ENCODE results near the gene ZNF610. TPM values are rescaled to one million over a fixed set of nuclear protein-coding genes. Genes with fewer than 3 reads are reported as not detected.
A peak's percentile ranks its signal among the peaks of the same experiment; 100 is the strongest.

The ZNF610 gene
- total RNA-seq, 4 donors from 2014 or later, result 0.68 to 6.6 (median 1.6) TPM; not detected in 1

DNA sequence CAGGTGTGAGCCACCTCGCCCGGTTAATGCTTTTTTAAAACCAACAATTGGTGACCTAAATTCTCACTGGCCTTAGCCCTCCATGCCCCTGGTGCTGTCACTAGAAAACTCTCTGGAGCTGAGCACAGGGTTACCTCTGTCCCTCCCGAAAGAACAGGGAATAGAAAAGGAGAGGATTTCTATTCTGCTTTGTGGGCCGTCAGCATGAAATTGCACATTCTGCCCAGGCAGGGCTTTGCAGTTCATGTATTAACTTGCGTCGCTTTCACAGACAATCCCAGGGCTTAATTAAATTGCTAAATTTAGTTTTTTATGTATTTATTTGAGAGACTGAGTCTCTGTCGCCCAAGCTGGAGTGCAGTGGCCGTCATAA, 39.7 kb upstream of the ZNF610 start:
- H3K4me1 ChIP-seq, result peaks cover 0 to 17% (median 10%) of the 10 kb centered on the region in 4 donors
- peaks cover 0 to 21% (median 9%) of the 10 kb centered on the region in 4 donors for H3K36me3 ChIP-seq
- in situ Hi-C loops (cut with MboI; ENCODE audit: low pct_ligation_motif_present in 1 of 4, low pct_unique_long_range_greater_than_20kb in 1 of 4, low sequenced_read_pairs in 3 of 4), result no loop called here
- intact Hi-C loops (cut with DNase I; ENCODE audit: low total_unique reads), result loop anchor here (1.0 kb wide), 1 partner anchor 27 kb away; the partner anchor contains the start of gene ZNF766
- TF ChIP-seq, protein P1, sequence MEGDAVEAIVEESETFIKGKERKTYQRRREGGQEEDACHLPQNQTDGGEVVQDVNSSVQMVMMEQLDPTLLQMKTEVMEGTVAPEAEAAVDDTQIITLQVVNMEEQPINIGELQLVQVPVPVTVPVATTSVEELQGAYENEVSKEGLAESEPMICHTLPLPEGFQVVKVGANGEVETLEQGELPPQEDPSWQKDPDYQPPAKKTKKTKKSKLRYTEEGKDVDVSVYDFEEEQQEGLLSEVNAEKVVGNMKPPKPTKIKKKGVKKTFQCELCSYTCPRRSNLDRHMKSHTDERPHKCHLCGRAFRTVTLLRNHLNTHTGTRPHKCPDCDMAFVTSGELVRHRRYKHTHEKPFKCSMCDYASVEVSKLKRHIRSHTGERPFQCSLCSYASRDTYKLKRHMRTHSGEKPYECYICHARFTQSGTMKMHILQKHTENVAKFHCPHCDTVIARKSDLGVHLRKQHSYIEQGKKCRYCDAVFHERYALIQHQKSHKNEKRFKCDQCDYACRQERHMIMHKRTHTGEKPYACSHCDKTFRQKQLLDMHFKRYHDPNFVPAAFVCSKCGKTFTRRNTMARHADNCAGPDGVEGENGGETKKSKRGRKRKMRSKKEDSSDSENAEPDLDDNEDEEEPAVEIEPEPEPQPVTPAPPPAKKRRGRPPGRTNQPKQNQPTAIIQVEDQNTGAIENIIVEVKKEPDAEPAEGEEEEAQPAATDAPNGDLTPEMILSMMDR (IDR thresholded peaks at IDR 0.05), result no peak
- TF ChIP-seq POLR2AphosphoS5 (IDR thresholded peaks at IDR 0.05) (no peak), EP300 (IDR thresholded peaks at IDR 0.05; ENCODE audit: low read depth) (no peak), POLR2A (IDR thresholded peaks at IDR 0.05) (no peak)
- DNase-seq, result no peak
- H3K9me3 ChIP-seq, result peaks cover 7 to 10% of the 10 kb centered on the region in 2 donors
- peak overlapping the region; percentile 78 to 97 (median 93) for H3K27ac ChIP-seq
- H3K4me3 ChIP-seq, result peak overlapping the region; percentile 52 to 94 (median 80)
- WGBS, 2 donors (ENCODE audit: low coverage in 1 of 2), result 0 to 21% methylated on average over 3 to 8 of the region's 8 CpGs
- no peaks in the 10 kb centered on the region for H3K27me3 ChIP-seq

DNA sequence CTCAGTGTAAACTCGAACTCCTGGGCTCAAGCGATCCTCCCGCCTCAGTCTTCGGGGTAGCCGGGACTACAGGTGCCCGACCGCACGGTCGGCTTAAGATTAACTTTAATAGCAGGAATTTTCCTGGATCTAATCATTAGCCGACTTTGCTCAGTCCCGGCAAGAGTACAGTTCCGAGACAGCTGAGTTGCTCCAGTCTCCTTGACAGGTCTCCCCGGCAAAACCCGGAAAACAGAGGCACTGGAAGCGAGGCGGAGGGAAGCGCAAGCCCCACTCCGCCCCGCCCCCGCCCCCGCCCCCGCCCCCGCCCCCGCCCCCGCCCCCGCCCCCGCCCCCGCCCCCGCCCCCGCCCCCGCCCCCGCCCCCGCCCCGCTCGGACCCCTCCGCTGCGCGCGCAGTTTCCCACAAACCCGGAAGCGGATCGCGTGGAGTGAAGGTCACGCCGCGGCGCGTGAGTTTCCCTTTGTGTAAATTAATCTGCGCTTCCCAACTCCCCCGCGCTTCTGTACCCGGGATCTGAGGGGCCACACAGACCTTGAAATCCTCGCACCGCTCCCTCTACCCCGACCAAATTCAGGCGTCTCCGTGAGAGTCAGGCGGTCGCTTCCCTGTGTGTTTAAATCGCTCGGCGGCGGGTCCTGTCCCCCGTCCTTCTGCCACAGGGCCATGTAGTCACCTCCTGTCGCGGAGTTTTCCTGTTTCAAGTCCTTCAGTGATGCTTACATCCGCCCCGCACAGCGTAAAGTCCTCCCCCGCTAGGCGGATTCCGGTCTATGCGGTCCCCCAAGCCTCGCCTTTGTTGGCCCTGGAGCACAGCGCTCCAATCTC, 39.1 kb upstream of the ZNF610 start, which contains the start of gene ZNF480:
Gene ZNF480 (plus strand): TSS at position 397 of the 828 bp plus-strand sequence. CDS start 3,244 bp downstream, outside the sequence.
- DNase-seq, result peak; percentile 89
- no peaks in the 10 kb centered on the region for H3K27me3 ChIP-seq
- peak within 1 kb of the TSS; percentile 76 to 94 (median 86) for H3K4me3 ChIP-seq
- H3K36me3 ChIP-seq, result peaks cover 0 to 27% (median 13%) of the 10 kb centered on the region in 4 donors
- intact Hi-C loops (cut with DNase I; ENCODE audit: low total_unique reads), result loop anchor here (1.0 kb wide), 1 partner anchor 28 kb away; the partner anchor contains the start of gene ZNF766
- TF ChIP-seq POLR2A (IDR thresholded peaks at IDR 0.05) (peak; percentile 75), POLR2AphosphoS5 (IDR thresholded peaks at IDR 0.05) (peak in 2 of 3 donors; percentile 87 to 89), EP300 (IDR thresholded peaks at IDR 0.05; ENCODE audit: low read depth) (no peak)
- TF ChIP-seq, protein P1 (IDR thresholded peaks at IDR 0.05), result peak in 2 of 5 experiments; percentile 8 to 36
- H3K9me3 ChIP-seq, result peaks cover 10 to 13% of the 10 kb centered on the region in 2 donors
- 0 to 1% methylated on average over 2 to 39 of the region's 75 CpGs for WGBS, 2 donors (ENCODE audit: low coverage in 1 of 2)
- H3K27ac ChIP-seq, result peak within 1 kb of the TSS; percentile 92 to 97 (median 96)
- in situ Hi-C loops (cut with MboI; ENCODE audit: low pct_ligation_motif_present in 1 of 4, low pct_unique_long_range_greater_than_20kb in 1 of 4, low sequenced_read_pairs in 3 of 4), result no loop called here
- H3K4me1 ChIP-seq, result peaks cover 0 to 17% (median 10%) of the 10 kb centered on the region in 4 donors

DNA sequence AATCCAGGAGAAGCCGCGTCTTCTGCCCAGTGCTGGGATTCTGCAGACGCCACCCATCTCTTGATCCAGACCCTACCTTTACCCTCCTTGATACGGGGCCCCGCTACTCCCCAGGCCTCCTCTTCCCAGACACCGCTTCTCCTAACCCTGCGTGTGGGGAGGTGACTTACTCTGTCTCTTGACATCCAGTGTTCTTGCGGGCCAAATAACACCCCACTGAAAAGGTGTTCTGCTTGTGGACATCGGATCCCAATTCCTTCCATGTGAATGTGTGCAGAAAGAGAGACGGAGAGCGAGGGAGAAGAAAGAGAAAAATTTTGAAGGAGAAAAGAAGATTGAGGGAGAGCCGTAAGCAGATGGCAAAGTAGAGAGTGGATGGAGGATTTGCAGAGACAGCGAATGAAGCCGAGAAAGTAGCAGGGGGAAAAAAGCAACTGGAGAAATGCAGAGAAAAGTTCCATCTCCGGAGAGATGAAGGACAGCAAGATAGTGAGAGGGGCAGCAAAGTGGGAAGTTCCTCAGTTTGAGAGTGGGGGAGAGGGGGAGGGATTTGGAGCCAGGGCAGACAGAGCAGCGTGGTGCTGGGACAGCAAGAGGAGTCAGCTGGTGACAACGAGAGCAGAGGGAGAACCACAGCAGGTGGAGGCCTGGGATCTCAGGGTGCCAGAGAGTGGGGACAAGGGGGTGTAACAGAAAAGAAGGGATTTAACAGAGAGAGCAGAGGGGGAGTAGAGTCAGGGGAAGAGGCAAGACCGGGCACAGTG, 38.3 kb upstream of the ZNF610 start:
- no peaks in the 10 kb centered on the region for H3K27me3 ChIP-seq
- H3K27ac ChIP-seq, result peak overlapping the region; percentile 92 to 97 (median 96)
- DNase-seq, result no peak
- peaks cover 10 to 19% of the 10 kb centered on the region in 2 donors for H3K9me3 ChIP-seq
- 28 to 39% methylated on average over 4 to 18 of the region's 18 CpGs for WGBS, 2 donors (ENCODE audit: low coverage in 1 of 2)
- peak overlapping the region; percentile 53 to 94 (median 86) for H3K4me3 ChIP-seq
- in situ Hi-C loops (cut with MboI; ENCODE audit: low pct_ligation_motif_present in 1 of 4, low pct_unique_long_range_greater_than_20kb in 1 of 4, low sequenced_read_pairs in 3 of 4), result no loop called here
- H3K36me3 ChIP-seq, result peaks cover 0 to 29% (median 17%) of the 10 kb centered on the region in 4 donors
- intact Hi-C loops (cut with DNase I; ENCODE audit: low total_unique reads), result no loop called here
- peaks cover 0 to 17% (median 10%) of the 10 kb centered on the region in 4 donors for H3K4me1 ChIP-seq
- TF ChIP-seq POLR2A (IDR thresholded peaks at IDR 0.05) (no peak), POLR2AphosphoS5 (IDR thresholded peaks at IDR 0.05) (no peak), EP300 (IDR thresholded peaks at IDR 0.05; ENCODE audit: low read depth) (no peak)
- TF ChIP-seq, protein P1 (IDR thresholded peaks at IDR 0.05), result no peak

DNA sequence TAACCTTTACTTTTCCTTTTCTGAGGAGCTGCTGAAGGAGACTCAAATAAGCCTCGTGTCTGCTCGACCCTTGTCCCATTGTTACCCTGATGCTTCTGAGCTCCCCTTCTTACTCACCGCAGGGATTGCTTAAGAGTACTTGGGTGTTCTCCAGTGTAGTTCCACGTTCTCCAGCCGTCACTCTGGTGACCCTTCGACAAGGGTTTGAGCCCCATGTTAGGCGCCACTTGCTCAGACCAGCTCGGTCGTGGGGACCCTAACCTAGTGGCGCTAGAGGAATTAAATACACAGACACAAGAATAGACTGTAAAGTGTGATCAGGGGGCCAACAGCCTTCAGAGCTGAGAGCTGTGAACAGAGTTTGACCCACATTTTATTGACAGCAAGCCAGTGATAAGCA, 28.8 kb upstream of the ZNF610 start:
- TF ChIP-seq EP300 (IDR thresholded peaks at IDR 0.05; ENCODE audit: low read depth) (no peak), POLR2A (IDR thresholded peaks at IDR 0.05) (no peak), POLR2AphosphoS5 (IDR thresholded peaks at IDR 0.05) (no peak)
- TF ChIP-seq, protein P1 (IDR thresholded peaks at IDR 0.05), result no peak
- H3K4me1 ChIP-seq, result no peaks in the 10 kb centered on the region
- H3K36me3 ChIP-seq, result peaks cover 0 to 94% (median 46%) of the 10 kb centered on the region in 4 donors
- H3K27ac ChIP-seq, result no peak overlapping the region
- H3K9me3 ChIP-seq, result peaks cover 73 to 78% of the 10 kb centered on the region in 2 donors
- no peaks in the 10 kb centered on the region for H3K27me3 ChIP-seq
- no peak overlapping the region for H3K4me3 ChIP-seq
- DNase-seq, result no peak
- intact Hi-C loops (cut with DNase I; ENCODE audit: low total_unique reads) (no loop called here), in situ Hi-C loops (cut with MboI; ENCODE audit: low pct_ligation_motif_present in 1 of 4, low pct_unique_long_range_greater_than_20kb in 1 of 4, low sequenced_read_pairs in 3 of 4) (no loop called here)
- 95 to 96% methylated on average over 5 to 10 of the region's 10 CpGs for WGBS, 2 donors (ENCODE audit: low coverage in 1 of 2)

Measured in transverse colon (tissue), 4 donors.